Kidney (tissue), 14 donors: ENCODE data around the gene NAV3. TPM values are rescaled to one million over a fixed set of nuclear protein-coding genes. Genes with fewer than 3 reads are reported as not detected.

Source experiments
- DNase-seq, 5 donors: peaks; one replicate each; pipeline ENCODE4 v3.0.0-alpha.2; 2013 to 2020
- FAIRE-seq: peaks from 2 replicates; lab custom pipeline; 2012; peaks lifted over from hg19 to GRCh38; lab: Jason Lieb, UNC
- H3K27ac ChIP-seq, 2 donors: one replicate each; pipeline ENCODE4 v1.7.0; 2013; ENCODE audit warnings: low read depth in 2 of 2, low read length in 2 of 2, inconsistent platforms in 1 of 2
- H3K27me3 ChIP-seq: one replicate; pipeline ENCODE4 v1.7.1; 2013; ENCODE audit warnings: low read length, inconsistent platforms; ENCODE audit not compliant: control insufficient read depth, insufficient read depth
- H3K36me3 ChIP-seq, 3 donors: one replicate each; pipeline versions ENCODE4 v1.7.0 to v1.7.1; 2013; ENCODE audit warnings: low read length in 3 of 3, control low read depth in 1 of 3, inconsistent platforms in 1 of 3; ENCODE audit not compliant: insufficient read depth in 3 of 3, control insufficient read depth in 2 of 3
- H3K4me1 ChIP-seq, 3 donors: one replicate each; pipeline versions ENCODE4 v1.7.0 to v1.7.1; 2013; ENCODE audit warnings: low read length in 3 of 3, inconsistent platforms in 1 of 3, low read depth in 1 of 3; ENCODE audit not compliant: control insufficient read depth in 2 of 3, insufficient read depth in 2 of 3
- H3K4me3 ChIP-seq, 3 donors: one replicate each; pipeline versions ENCODE4 v1.7.0 to v1.8.1; 2013; ENCODE audit warnings: low read length in 3 of 3, control low read depth in 1 of 3, inconsistent platforms in 1 of 3
- H3K9ac ChIP-seq, 3 donors: one replicate each; pipeline versions ENCODE4 v1.7.0 to v1.7.1; 2013; ENCODE audit warnings: low read length in 3 of 3, control low read depth in 1 of 3, inconsistent platforms in 1 of 3
- H3K9me3 ChIP-seq, 3 donors: one replicate each; pipeline versions ENCODE4 v1.7.0 to v1.7.1; 2013; ENCODE audit warnings: low read length in 3 of 3, control low read depth in 1 of 3, inconsistent platforms in 1 of 3; ENCODE audit not compliant: control insufficient read depth in 2 of 3, insufficient read depth in 1 of 3
- intact Hi-C: fragments of 100-400 bp; cut with DNase I; formaldehyde crosslinking; loops from one replicate; pipeline ENCODE4 v1.11.1; 2022
- polyA plus RNA-seq: library from polyadenylated mRNA; stranded (reverse); fragments of 350-450 nt; fragmentation: Illumina TruSeq; extraction: RNeasy Lipid Tissue Mini Kit (QIAGEN cat#74804); gene quantifications from one replicate; pipeline ENCODE4 v1.2.3, GENCODE V29; 2014; ENCODE audit warnings: low read depth, low replicate concordance; ENCODE audit not compliant: insufficient read depth
- total RNA-seq: library from RNA; stranded (reverse); fragmentation: NEBNext Ultra II Directional; extraction: Animal tissue kit (Norgen Biotek cat#: 25700); gene quantifications from one replicate; pipeline ENCODE4 v1.2.1, GENCODE V29; 2021
- TF ChIP-seq, protein P1 (sequence below): IDR thresholded peaks from 3 replicates; pipeline ENCODE4 v1.5.1; 2012; ENCODE audit warnings: mild to moderate bottlenecking, moderate library complexity, borderline replicate concordance; ENCODE audit not compliant: insufficient read depth; ENCODE audit errors: extremely low read depth
- donor health status: control.
- donor health status: control.
- donor health status: control.
- donor health status: control.
- donor health status: control.
- donor health status: DM: yes; HTN: yes; CAD: no.
- donor health status: Normal renal cell carcinoma (clear cell type).

Gene NAV3
- total and polyA plus RNA-seq, 2 donors from 2014 or later = 0.34 to 4.5 TPM

DNA sequence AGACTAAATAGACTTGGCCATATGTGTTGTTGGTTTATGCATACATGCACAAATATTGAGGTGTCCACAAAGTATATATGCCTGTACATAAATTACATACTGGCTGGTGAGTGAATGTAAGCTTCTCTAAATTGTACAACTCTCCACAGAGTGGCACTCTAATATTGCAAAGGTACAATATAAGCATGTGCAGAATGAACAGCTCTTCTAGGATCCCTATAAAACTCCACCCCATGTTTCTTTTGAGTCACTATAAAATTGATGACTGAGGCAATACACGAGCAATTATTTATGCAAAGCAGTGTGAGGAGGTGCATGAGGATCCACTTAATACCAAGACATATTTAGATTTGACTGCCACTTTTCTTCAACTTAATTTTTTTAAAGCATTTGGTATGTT, 172.2 kb downstream of the NAV3 start:
- DNase-seq (peak in 1 of 5 donors; percentile 8), FAIRE-seq (no peak)
- Histone ChIP-seq H3K4me1 (no peaks in the 10 kb centered on the region), H3K27me3 (no peaks in the 10 kb centered on the region), H3K9me3 (no peaks in the 10 kb centered on the region), H3K27ac (no peak overlapping the region), H3K4me3 (no peak overlapping the region), H3K36me3 (no peaks in the 10 kb centered on the region), H3K9ac (no peak overlapping the region)
- intact Hi-C loops = no loop called here
- TF ChIP-seq, protein P1, sequence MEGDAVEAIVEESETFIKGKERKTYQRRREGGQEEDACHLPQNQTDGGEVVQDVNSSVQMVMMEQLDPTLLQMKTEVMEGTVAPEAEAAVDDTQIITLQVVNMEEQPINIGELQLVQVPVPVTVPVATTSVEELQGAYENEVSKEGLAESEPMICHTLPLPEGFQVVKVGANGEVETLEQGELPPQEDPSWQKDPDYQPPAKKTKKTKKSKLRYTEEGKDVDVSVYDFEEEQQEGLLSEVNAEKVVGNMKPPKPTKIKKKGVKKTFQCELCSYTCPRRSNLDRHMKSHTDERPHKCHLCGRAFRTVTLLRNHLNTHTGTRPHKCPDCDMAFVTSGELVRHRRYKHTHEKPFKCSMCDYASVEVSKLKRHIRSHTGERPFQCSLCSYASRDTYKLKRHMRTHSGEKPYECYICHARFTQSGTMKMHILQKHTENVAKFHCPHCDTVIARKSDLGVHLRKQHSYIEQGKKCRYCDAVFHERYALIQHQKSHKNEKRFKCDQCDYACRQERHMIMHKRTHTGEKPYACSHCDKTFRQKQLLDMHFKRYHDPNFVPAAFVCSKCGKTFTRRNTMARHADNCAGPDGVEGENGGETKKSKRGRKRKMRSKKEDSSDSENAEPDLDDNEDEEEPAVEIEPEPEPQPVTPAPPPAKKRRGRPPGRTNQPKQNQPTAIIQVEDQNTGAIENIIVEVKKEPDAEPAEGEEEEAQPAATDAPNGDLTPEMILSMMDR = no peak

DNA sequence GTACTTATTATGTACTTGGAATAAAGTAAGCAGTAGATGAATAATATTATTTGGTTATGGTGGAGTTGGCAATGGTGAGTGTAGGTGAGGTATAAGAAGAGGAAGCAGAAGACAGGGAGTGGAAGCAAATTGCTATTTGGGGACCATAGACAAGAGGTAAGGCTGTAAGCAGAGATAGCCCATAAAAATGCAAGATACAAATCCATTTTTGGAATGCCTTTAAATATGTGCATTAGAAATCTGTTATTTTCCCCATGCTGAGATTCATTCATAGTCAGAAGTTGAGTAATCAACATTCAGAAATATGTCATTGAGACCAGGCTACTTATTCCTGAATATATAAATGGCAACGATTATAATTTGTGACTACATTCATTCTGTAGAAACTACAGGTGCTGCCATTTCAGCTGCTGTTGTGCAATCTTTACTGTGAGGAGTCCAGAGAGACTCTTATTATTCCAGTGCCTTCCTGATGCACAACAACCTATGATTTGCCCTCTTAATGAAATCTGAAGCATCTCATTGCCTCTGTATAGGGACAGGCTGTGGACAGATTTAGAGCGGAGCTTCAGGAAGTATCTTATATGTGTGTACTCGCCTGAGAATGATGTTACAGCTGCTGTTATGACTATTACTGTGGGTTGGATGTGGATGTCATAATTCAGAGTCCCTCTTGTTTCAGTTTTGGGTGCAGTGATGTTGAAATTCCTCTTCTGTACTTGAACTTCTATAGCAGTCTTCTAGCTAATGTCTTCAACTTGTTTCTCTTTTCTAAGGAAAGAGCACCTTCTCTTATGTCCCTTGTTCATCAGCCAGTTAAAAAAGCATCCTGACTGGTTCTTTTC, 173.8 kb downstream of the NAV3 start:
- no peak overlapping the region for H3K27ac ChIP-seq
- no peaks in the 10 kb centered on the region for H3K27me3 ChIP-seq
- intact Hi-C loops = no loop called here
- no peak for DNase-seq
- no peaks in the 10 kb centered on the region for H3K9me3 ChIP-seq
- no peak overlapping the region for H3K4me3 ChIP-seq
- FAIRE-seq = no peak
- H3K4me1 ChIP-seq = no peaks in the 10 kb centered on the region
- H3K36me3 ChIP-seq = no peaks in the 10 kb centered on the region
- no peak overlapping the region for H3K9ac ChIP-seq
- TF ChIP-seq, protein P1 = no peak

- TF ChIP-seq, protein P1 = no peak
- Histone ChIP-seq H3K27me3 (no peaks in the 10 kb centered on the region), H3K9ac (no peak overlapping the region), H3K27ac (no peak overlapping the region), H3K9me3 (no peaks in the 10 kb centered on the region), H3K4me3 (no peak overlapping the region), H3K36me3 (no peaks in the 10 kb centered on the region), H3K4me1 (no peaks in the 10 kb centered on the region)
- intact Hi-C loops = no loop called here
- FAIRE-seq = no peak
- DNase-seq = no peak
These were observed 174.4 kb downstream of the NAV3 start for GRCh38 chr12:78005094-78005492.
